OCI-LY3 (cell line): ENCODE data around the gene CCSER2.

Experiments
- H2AFZ ChIP-seq: fragments of 200-600, 300-600 bp; shearing (Covaris generic); 2 replicates; pipeline ENCODE4 v1.6.0; 2014; ENCODE audit warnings: antibody characterized with exemption, low read depth, low read length
- H3K27ac ChIP-seq: fragments of 200-600, 300-600 bp; sonication (generic); 2 replicates; pipeline ENCODE4 v1.5.1; 2014; ENCODE audit warnings: mild to moderate bottlenecking, low read length, moderate library complexity, mixed read lengths
- H3K27me3 ChIP-seq: fragments of 200-600, 300-600 bp; sonication (generic); 2 replicates; pipeline ENCODE4 v1.6.1; 2014; ENCODE audit warnings: low read depth, low read length, mixed read lengths
- H3K36me3 ChIP-seq: fragments of 200-600, 300-600 bp; sonication (generic); replicated peaks from 2 replicates; pipeline ENCODE3; 2014; ENCODE audit warnings: low read depth, low read length, mixed read lengths
- H3K4me1 ChIP-seq: fragments of 300-600, 200-600 bp; sonication (generic); 2 replicates; pipeline ENCODE4 v1.6.1; 2014; ENCODE audit warnings: low read length, mixed read lengths
- H3K4me2 ChIP-seq: fragments of 200-600, 300-600 bp; sonication (generic); 2 replicates; pipeline ENCODE4 v1.6.1; 2014; ENCODE audit warnings: low read length, mixed read lengths
- H3K4me3 ChIP-seq: fragments of 300-600, 200-600 bp; sonication (generic); 2 replicates; pipeline ENCODE4 v1.5.1; 2014; ENCODE audit warnings: antibody characterized with exemption, mild to moderate bottlenecking, low read length, moderate library complexity
- H3K79me2 ChIP-seq: fragments of 300-600, 200-600 bp; shearing (Covaris generic); 2 replicates; pipeline ENCODE4 v1.6.1; 2014; ENCODE audit warnings: mild to moderate bottlenecking, low read length, mixed read lengths
- H3K9ac ChIP-seq: fragments of 300-600, 200-600 bp; shearing (Covaris generic); 2 replicates; pipeline ENCODE4 v1.6.0; 2014; ENCODE audit warnings: mild to moderate bottlenecking, low read length, moderate library complexity
- H3K9me3 ChIP-seq: fragments of 200-600, 300-600 bp; shearing (Covaris generic); 2 replicates; pipeline ENCODE4 v1.6.1; 2014; ENCODE audit warnings: low read length, mixed read lengths; ENCODE audit not compliant: insufficient read depth
- H4K20me1 ChIP-seq: fragments of 200-600, 300-600 bp; sonication (generic); 2 replicates; pipeline ENCODE4 v1.6.1; 2016; ENCODE audit warnings: low read length, mixed read lengths; ENCODE audit not compliant: insufficient read depth
- CTCF ChIP-seq: fragments of 200-600, 300-600 bp; sonication (generic); IDR thresholded peaks from 2 replicates; pipeline ENCODE4 v1.5.1; 2014; ENCODE audit warnings: antibody characterized with exemption, low read length, low read depth
- EZH2phosphoT487 ChIP-seq: fragments of 200-600 bp; shearing (Covaris generic); IDR thresholded peaks from 2 replicates; pipeline ENCODE4 v1.6.1; 2018; ENCODE audit warnings: antibody characterized with exemption, mixed run types, low read depth

The CCSER2 gene

GRCh38 chr10:84388148-84388547, 59.8 kb downstream of the CCSER2 start:
- Histone ChIP-seq H3K9me3 (no peaks in the 10 kb centered on the region), H3K27me3 (no peaks in the 10 kb centered on the region), H4K20me1 (no peaks in the 10 kb centered on the region), H3K4me3 (no peak overlapping the region), H3K9ac (no peak overlapping the region), H3K79me2 (no peaks in the 10 kb centered on the region), H3K27ac (no peak overlapping the region), H3K4me1 (no peaks in the 10 kb centered on the region), H3K4me2 (no peak overlapping the region), H2AFZ (no peak overlapping the region), H3K36me3 (no peaks in the 10 kb centered on the region)
- no peak for TF ChIP-seq CTCF
- no peak for TF ChIP-seq EZH2phosphoT487

GRCh38 chr10:84390364-84390763, 62.0 kb downstream of the CCSER2 start:
- H3K27ac ChIP-seq = no peak overlapping the region
- H3K79me2 ChIP-seq = no peaks in the 10 kb centered on the region
- H2AFZ ChIP-seq = no peak overlapping the region
- H3K4me2 ChIP-seq = no peak overlapping the region
- no peaks in the 10 kb centered on the region for H3K27me3 ChIP-seq
- H3K4me1 ChIP-seq = no peaks in the 10 kb centered on the region
- H3K9ac ChIP-seq = no peak overlapping the region
- no peaks in the 10 kb centered on the region for H3K36me3 ChIP-seq
- no peaks in the 10 kb centered on the region for H3K9me3 ChIP-seq
- TF ChIP-seq EZH2phosphoT487 (no peak), CTCF (no peak)
- no peaks in the 10 kb centered on the region for H4K20me1 ChIP-seq
- no peak overlapping the region for H3K4me3 ChIP-seq

GRCh38 chr10:84391326-84391725, 62.9 kb downstream of the CCSER2 start:
- Histone ChIP-seq H3K4me3 (no peak overlapping the region), H4K20me1 (no peaks in the 10 kb centered on the region), H2AFZ (no peak overlapping the region), H3K9me3 (no peaks in the 10 kb centered on the region), H3K79me2 (no peaks in the 10 kb centered on the region), H3K27me3 (no peaks in the 10 kb centered on the region), H3K36me3 (no peaks in the 10 kb centered on the region), H3K27ac (no peak overlapping the region), H3K4me1 (no peaks in the 10 kb centered on the region), H3K9ac (no peak overlapping the region), H3K4me2 (no peak overlapping the region)
- TF ChIP-seq CTCF (no peak), EZH2phosphoT487 (no peak)

- Histone ChIP-seq H3K9me3 (no peaks in the 10 kb centered on the region), H3K4me2 (no peak overlapping the region), H3K27me3 (no peaks in the 10 kb centered on the region), H3K36me3 (no peaks in the 10 kb centered on the region), H3K4me1 (no peaks in the 10 kb centered on the region), H2AFZ (no peak overlapping the region), H3K27ac (no peak overlapping the region), H4K20me1 (no peaks in the 10 kb centered on the region), H3K9ac (no peak overlapping the region), H3K79me2 (no peaks in the 10 kb centered on the region), H3K4me3 (no peak overlapping the region)
- TF ChIP-seq CTCF (no peak), EZH2phosphoT487 (no peak)
Observed at GRCh38 chr10:84392181-84392580, 63.8 kb downstream of the CCSER2 start.
